GM19438 (cell line): ENCODE measurements around the gene MINDY4.
A peak's percentile ranks its signal among the peaks of the same experiment; 100 is the strongest.
"Not testable (repeated sequence)": the region's sequence is repeated elsewhere in the genome, so short reads cannot be mapped to it uniquely, and the experiment has no call there.

Source experiments
- ATAC-seq: cut with Tn5 transposase; IDR thresholded peaks from one replicate; pipeline ENCODE4 v1.9.1; 2021; ENCODE audit warnings: low read depth; ENCODE audit not compliant: unreplicated experiment

MINDY4 gene

GRCh38 chr7:30799206-30799975 is 28.2 kb downstream of the MINDY4 start:
- ATAC-seq: peak; percentile 58

DNA sequence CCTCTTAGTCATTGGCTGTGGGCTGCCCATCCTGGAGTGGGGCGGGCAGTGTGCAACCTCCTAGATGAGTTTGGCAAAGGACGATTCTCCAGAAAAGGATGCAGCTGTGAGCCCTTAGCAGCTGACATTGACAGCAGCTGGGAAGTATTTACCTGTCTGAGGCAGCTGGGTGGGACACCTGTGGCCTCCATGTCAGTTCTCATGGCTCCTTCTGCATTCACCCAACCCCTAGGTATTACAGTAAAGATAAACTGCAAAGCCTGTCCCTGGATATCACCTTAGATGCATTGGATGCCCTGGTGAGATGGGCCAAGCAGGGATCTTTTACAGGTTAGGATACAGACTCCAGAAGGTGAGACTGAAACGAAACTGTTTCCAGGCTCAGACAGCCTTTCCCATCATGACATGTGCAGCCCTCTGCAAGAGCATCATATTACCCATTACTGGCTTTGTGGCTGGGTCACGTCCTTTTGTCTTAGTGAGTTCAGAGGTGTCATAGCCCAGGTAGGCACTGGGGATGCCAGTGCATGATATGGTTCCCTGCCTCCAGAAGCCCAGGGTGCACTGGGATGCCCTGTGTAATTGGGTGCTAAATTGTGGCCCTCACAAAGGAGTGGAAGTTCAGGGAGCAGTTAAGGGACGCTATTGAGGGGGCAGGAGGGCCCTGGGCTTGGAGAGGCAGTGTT is 28.9 kb downstream of the MINDY4 start:
- peak; percentile 0 for ATAC-seq

- ATAC-seq: peak; percentile 25
Observed at GRCh38 chr7:30800785-30801252, 29.6 kb downstream of the MINDY4 start.

GRCh38 chr7:30802812-30803211 is 31.6 kb downstream of the MINDY4 start:
- ATAC-seq: no peak

- ATAC-seq: no peak
Observed at GRCh38 chr7:30804078-30804661, 33.0 kb downstream of the MINDY4 start.

- ATAC-seq: no peak
Observed at GRCh38 chr7:30805081-30805691, 34.0 kb downstream of the MINDY4 start.

DNA sequence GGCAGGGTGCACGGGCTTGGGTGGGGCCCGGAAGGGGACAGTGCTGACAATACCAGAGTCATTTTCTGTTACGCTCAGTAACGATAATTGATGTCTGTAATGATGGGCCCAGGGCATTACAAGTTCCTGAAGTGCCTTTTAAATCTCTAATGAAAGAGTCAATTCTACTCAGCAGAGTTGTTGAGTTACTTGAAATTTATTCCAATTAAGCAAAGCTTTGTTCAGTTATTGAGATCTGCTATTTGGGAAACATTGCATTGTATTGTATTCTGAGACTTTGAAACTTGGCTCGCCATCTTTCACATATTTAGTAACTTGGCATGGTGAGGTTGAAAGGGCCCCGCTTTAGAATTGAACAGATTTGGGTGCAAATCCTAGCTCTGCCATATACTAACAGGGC is 34.7 kb downstream of the MINDY4 start:
- no peak for ATAC-seq

DNA sequence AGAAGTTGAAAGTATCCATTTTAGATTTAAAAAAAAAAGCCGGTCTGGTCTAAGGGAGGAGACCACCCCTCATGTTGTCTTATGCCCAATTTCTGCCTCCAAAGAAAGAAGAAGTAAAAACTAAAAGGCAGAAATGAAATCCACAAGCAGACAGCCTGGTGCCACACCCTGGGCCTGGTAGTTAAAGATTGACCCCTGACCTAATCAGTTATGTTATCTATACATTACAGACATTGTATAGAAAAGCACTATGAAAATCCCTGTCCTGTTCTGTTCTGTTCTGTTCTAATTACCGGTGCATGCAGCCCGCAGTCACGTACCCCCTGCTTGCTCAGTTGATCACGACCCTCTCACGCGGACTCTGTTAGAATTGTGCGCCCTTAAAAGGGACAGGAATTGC is 36.3 kb downstream of the MINDY4 start:
- ATAC-seq: not testable (repeated sequence)

DNA sequence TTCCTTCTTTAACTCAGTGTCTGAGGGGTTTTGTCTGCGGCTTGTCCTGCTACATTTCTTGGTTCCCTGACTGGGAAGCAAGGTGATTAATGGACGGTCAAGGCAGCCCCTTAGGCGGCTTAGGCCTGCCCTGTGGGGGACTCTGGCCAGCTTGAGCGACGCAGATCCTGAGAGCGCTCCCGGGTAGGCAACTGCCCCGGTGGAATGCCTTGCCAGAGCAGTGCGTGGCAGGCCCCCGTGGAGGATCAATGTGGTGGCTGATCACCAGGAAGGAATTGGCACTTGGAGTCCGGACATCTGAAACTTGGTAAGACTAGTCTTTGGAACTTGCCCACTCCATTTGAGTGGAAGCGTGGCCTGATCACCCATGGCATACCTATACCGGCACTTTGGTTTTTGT is 36.7 kb downstream of the MINDY4 start:
- not testable (repeated sequence) for ATAC-seq

- ATAC-seq: no peak
Observed at GRCh38 chr7:30810986-30811385, 39.8 kb downstream of the MINDY4 start.

- no peak for ATAC-seq
Observed at GRCh38 chr7:30812676-30813075, 41.5 kb downstream of the MINDY4 start.

- no peak for ATAC-seq
Observed at GRCh38 chr7:30813466-30813865, 42.2 kb downstream of the MINDY4 start.

- no peak for ATAC-seq
Observed at GRCh38 chr7:30814700-30815387, 43.6 kb downstream of the MINDY4 start.

GRCh38 chr7:30815388-30815854 is 44.2 kb downstream of the MINDY4 start:
- ATAC-seq: no peak

DNA sequence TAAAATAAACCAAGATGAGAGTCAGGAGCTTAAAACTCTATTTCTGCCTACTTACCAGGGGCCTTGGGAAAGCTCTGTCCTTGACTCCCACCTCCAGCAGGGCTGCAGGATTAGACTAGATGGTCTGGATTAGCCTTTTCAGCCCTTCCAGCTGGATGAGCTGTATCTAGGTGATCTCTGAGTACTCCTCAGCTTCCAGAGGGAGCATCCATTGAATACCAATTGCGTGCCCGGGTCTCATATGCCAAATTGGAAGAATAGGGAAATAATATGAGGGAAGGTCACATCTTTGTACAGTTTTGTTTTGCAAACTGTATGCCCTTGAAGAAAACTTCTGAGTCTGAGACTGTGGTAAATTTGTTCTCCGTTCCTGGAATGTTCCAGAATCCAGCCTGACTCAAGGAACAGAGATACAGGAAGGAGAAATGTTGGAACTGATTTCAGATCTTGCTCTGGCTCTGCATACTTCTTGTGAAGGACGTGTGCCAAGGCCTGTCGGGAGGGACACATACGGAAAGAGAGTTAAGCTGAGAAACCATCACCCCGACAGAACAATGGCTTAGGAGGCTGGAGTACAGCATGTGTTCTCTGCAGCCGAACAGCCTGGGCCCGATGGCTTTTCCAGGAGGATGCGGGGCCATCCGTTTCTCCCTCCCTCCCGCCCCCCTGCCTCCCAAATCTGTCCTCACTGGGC is 44.9 kb downstream of the MINDY4 start:
- no peak for ATAC-seq

DNA sequence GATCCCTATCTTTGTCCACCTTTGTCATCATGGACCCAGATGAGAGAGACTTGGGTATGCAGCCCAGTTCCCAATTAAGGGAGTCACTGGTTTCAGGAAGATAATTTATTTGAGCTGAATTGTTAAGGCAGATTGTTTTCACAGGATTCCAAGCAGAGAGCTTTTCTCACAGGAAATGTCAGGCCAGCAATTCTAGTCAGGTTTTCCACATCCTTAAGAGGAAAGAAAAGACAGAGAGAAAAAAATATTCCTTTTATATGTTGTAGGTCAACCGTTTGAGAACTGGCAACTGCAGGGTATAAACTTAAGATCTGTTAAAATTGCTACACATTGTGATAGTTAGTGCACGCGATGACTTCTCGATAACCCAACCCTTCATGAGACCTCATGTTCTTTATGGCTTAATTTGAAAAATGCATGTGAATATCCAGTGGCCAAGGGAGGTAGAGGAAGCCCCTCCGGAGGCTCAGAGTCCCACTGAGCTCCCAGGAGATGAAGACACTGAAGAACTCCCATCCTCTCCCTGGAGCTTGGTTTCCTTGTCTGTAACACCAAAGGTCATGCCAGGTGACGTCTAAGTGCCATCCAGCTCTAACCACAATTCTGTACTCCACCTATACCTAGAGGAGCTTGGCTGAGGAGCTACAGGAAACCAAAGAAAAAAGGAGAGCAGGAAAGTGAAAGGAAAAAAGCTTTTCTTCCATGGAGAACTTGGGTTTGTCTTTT is 45.6 kb downstream of the MINDY4 start:
- no peak for ATAC-seq

- ATAC-seq: no peak
Observed at GRCh38 chr7:30817371-30817767, 46.2 kb downstream of the MINDY4 start.

DNA sequence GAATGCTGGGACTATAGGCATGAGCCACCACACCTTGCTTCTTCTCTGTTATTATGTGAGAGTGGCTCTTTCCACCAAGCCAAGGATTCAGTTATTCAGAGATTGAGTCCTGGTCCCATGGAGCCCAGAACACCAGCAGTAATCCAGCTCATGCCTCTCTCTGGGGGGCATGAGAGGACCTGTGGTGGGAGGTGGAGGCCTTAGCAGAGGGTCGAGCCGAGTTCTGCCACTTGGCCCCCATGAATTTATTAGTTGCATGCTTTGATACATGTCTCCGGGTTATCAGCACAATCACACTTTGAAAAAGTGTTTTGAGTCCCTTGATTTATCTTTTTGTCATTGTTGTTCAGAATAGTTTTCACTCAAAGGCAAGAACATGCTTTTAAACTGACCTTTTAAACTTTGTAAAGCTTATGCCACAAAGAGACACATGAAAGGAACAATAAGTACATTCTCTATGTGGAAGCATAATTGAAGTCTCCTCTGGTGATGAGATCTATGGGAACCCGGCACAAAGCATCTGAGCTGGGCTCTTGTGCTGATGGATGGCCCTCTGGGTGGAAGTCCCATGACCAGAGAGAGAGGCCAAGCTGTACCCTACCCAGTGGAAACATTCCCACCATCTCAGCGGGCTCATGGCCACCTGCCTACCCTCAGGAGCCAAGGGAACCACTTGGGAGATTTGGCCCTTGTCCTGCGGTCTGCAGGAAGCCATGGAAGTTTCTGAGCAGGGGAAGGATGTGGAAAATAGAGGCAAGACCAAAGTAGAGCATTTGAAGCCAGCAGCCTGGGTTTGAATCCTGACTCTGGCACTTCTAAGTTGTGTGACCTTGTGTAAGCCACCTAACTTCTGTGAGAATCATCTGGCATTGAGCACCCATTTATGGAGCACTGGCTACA is 53.9 kb downstream of the MINDY4 start:
- no peak for ATAC-seq
